Activated T-cell treated with anti-CD3 and anti-CD28 coated beads for 48 hours (primary cell): ENCODE data around the gene CETP.
"Not testable (repeated sequence)": the region's sequence is repeated elsewhere in the genome, so short reads cannot be mapped to it uniquely, and the experiment has no call there.

Source experiments
- DNase-seq: peaks from one replicate; pipeline ENCODE4 v3.0.0-alpha.2; 2020; ENCODE audit warnings: low read depth

The CETP gene

DNA sequence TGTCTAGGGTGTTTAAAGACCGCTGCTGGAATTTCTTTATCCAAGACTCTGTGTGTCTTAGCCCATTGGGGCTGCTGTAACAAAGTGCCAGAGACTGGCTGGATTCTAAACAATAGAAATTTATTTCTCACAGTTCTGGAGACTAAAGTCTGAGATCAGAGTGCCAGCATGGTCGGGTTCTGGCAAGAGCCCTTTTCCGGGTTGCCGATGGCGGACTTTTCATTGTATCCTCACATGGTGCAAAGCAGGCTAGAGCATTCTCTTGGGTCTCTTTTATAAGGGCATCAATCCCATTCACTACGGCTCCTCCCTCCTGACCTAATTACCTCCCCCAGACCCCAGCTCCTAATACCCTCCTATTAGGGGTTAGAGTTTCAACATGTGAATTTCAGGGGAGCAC, 37.1 kb downstream of the CETP start:
- DNase-seq = no peak

- DNase-seq = no peak
Observed at GRCh38 chr16:56999409-57000270, 37.9 kb downstream of the CETP start.

- peak; percentile 54 for DNase-seq
Observed at GRCh38 chr16:57000271-57001025, 38.7 kb downstream of the CETP start.

DNA sequence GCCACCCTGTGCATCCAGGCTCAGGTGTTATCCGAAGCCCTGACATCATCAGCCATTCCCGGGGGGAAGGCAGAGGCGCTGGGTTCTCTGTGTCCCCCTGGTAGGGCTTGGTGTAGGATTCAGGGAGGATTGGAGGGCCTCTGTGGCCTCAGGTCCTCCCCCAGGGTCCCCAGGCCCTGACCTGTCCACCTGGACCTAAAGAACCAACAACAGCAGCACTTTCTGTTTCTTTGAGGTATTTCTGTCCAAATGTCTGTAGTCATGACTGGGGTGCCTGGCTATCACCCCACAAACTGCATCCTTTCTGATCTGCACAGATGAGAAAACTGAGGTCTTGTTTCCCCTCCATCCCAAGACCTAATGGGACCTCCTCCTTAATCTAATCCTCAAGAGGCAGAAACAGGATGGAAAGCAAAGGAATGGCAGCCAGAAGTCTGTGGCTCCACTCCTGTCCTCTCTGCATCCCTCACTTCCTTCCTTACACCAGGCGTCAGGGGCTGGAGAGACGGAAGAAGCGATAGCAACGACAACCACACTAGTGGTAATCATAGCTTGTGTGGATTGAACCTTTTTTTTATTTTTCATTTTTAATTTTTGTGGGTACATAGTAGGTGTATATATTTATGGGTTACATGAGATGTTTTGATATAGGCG, 39.4 kb downstream of the CETP start:
- no peak for DNase-seq

DNA sequence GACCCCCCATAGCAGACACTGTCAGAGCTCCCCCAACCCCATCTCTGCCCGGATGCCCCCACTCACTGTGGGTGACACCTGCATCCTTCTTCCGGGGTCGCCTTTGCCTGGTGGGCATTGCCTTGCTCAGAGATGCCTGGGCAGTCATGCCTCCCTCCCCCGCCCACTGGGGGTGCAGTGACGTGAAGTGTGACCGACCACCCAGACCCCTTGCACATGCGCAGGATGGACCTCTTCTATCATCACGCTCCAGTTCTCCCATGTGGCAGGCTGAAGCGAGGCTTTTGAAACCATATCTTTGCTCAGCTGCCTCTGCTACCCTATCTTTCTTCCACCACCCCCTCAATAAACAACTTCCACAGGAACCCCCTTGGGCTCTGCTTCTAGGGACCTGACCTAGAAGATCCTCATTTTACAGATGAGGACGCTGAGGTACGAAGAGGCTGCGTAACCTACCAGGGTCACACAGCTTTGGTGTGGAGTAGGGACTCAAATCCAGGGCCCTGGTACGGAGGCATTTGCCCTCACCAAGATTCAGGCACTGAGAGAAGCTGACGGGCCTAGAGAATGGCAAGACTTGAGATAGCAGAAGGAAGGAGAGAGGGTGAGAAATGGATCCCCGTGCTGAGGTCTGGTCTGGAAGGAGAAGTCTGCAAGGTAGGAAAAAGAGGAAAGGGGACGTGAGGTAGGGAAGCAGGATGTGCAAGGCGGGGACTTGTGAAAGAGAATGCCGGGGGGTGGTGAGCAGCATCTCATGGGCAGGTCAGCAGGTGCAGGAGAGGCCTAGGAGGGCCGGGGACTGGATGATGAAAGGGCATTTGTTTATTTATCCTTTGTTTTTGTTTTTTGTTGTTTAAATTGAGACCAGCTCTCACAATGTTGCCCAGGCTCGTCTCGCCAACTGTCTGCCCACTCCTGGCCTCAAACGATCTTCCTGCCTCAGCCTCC, 42.0 kb downstream of the CETP start:
- no peak for DNase-seq

DNA sequence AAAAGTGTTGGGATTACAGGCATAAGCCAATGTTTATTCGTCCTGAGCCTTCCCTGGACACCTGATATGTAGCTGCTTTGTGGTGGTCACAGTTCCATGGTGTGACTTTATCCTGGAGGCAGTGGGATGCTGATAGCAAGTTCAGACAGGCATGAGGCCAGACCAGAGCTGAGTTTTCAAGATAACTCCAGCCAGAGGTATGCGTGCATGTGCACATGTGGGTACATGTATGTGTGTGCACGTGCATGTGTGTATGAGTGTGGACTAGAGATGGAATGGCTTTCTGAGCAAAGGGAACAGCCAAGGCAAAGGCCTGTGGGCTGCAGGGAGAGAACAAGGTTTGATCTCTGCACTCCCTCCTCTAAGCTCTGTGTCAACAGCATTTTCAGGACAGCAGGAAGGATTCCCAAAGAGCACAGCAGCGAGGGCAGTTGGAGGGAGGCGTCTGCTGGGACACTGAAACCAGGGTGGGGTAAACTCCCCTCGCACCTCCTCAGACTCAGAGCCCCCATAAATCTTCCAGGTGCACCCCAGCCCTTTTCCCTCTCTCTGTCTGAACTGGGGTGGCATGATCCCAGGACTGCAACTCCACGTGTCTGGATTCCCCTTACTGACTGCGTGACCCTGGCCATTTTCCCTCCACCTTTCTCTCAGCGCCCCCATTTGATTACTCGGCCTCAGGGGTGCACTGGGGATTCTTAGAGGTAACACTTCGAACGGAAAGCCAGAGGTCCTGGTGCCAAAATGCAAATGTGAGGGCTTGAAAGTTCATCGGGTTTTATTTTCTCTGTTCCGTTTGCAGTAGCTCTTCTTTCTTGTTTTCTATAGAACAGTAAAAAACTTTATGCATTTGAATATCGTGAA, 42.9 kb downstream of the CETP start:
- no peak for DNase-seq

DNA sequence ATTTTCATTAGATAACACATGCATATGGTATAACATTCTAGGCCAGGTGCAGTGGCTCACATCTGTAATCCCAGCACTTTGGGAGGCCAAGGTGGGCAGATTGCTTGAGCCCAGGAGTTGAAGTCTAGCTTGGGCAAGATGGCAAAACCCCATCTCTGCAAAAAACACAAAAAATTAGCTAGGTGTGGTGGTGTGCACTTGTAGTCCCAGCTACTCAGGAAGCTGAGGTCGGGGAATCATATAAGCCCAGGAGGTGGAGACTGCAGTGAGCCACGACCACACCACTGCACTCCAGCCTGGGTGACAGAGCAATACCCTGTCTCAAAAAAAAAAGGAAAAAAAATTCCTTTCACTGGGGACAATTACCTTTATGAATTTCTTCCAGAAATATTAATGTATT, 43.8 kb downstream of the CETP start:
- DNase-seq = not testable (repeated sequence)

GRCh38 chr16:57007050-57007449, 45.3 kb downstream of the CETP start:
- DNase-seq = no peak

- no peak for DNase-seq
Observed at GRCh38 chr16:57007530-57007929, 45.8 kb downstream of the CETP start.

DNA sequence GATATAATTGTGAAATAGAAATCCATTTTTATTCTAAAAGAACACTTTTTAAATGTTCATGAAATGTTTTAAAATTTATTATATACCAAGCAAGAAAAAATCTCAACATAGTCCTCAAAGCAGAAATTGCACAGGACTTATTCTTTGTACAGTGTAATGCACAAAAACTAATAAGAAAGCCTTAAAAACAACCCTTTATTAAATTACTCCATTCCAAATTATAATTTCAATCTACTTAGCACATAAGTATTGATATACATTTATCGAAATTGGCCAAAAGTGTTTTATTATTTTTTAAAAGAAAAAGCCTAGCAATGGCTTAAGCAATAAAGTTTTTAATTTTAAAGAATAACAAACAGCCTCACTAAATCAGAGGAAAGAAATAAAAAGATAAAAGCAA, 46.7 kb downstream of the CETP start:
- DNase-seq = no peak

- no peak for DNase-seq
Observed at GRCh38 chr16:57009643-57010170, 48.0 kb downstream of the CETP start.

- DNase-seq = no peak
Observed at GRCh38 chr16:57012353-57012752, 50.6 kb downstream of the CETP start.

- DNase-seq = no peak
Observed at GRCh38 chr16:57013229-57013628, 51.5 kb downstream of the CETP start.

- no peak for DNase-seq
Observed at GRCh38 chr16:57013902-57014301, 52.2 kb downstream of the CETP start.

- DNase-seq = no peak
Observed at GRCh38 chr16:57016301-57016700, 54.6 kb downstream of the CETP start.

- no peak for DNase-seq
Observed at GRCh38 chr16:57016831-57017230, 55.1 kb downstream of the CETP start.

DNA sequence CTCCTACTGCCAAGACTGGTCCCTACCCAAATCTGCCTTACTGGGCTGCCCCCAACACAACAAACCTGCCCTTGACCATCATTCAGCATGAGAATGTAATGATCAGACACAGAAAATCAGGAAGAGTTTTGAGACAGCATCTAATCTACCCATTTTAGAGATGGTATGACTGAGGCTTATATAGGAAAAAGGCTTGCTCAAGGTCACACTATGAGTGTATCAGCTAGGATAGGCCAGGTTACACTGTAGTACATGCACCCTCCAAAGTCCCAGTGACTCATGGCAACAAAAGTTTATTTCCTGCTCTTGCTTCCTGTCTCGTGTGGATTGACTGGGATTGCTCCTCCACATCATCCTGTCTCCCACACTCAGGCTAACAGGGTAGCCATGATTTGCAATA, 55.5 kb downstream of the CETP start:
- no peak for DNase-seq

GRCh38 chr16:57019746-57020145, 58.0 kb downstream of the CETP start:
- DNase-seq = no peak

DNA sequence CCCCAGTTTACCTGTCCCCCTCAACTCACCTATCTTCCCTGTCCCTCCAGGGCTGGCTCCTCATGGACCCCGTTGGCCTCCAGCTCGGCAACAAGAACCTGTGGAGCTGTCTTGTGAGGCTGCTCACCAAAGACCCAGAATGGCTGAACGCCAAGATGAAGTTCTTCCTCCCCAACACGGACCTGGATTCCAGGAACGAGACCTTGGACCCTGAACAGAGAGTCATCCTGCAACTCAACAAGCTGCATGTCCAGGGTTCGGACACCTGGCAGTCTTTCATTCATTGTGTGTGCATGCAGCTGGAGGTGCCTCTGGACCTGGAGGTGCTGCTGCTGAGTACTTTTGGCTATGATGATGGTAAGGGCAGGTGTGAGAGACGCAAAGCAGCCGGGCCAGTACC, 58.9 kb downstream of the CETP start:
- DNase-seq = no peak

DNA sequence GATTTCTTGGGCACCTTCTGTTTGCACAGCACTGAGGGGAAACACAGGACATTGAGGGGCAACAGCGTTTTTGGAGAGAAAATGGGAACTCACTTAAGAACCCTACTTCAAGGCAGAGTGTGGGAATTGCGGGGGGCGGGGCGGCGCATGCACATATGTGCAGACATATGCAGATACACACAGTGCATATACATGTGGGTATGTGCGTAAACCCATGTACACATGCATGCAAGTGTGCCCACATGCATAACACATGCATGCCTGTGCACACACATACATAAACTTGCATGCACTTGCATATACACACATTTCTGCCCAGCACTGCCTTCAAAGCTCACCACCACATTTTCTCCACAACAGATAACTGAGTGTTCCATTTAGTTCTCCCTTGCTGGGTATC, 60.0 kb downstream of the CETP start:
- no peak for DNase-seq

DNA sequence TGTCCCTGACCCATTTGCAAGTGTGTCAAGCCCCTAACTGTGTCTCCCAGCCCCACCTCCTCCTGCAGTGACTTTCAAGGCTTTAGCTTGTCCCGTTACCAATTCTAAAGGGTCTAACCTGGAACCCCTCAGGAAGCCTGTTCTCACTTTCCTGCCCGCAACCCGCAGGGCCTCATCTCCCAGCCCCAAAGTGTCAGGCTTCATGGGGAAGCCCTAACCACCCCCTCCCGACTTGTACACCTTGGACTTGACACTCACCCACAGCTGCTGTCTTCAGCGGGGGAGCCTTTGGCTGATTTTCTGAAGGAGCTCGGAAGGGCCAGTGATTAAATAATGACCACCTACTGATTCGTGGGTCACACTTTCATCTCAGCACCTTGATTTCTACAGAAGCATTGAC, 60.7 kb downstream of the CETP start:
- DNase-seq = no peak
